ENCODE data around the gene RHBDL1. TPM values are rescaled to one million over a fixed set of nuclear protein-coding genes. Genes with fewer than 3 reads are reported as not detected.

The RHBDL1 gene
- total and polyA plus RNA-seq, 2 experiments from 2014 or later = 8.4 to 10.1 TPM

- TF ChIP-seq ZNF331 (CRISPR knock-in tag; IDR thresholded peaks at IDR 0.05; ENCODE audit: low read depth) (no peak), REST (IDR thresholded peaks at IDR 0.05; ENCODE audit: unreplicated experiment) (no peak), CREB1 (CRISPR knock-in tag; IDR thresholded peaks at IDR 0.05; ENCODE audit: low read depth) (no peak), CTCF (conservative IDR thresholded peaks at IDR 0.05; ENCODE audit: low read depth in 2 of 2) (no peak), POLR2AphosphoS5 (IDR thresholded peaks at IDR 0.05; ENCODE audit: low read depth) (no peak), JUNB (IDR thresholded peaks at IDR 0.05; ENCODE audit: unreplicated experiment) (no peak), NANOG (IDR thresholded peaks at IDR 0.05; ENCODE audit: borderline replicate concordance) (no peak), ZNF114 (CRISPR knock-in tag; IDR thresholded peaks at IDR 0.05) (no peak), EZH2 (IDR thresholded peaks at IDR 0.05; ENCODE audit: low read depth, unreplicated experiment) (no peak)
- TF ChIP-seq, protein P1, sequence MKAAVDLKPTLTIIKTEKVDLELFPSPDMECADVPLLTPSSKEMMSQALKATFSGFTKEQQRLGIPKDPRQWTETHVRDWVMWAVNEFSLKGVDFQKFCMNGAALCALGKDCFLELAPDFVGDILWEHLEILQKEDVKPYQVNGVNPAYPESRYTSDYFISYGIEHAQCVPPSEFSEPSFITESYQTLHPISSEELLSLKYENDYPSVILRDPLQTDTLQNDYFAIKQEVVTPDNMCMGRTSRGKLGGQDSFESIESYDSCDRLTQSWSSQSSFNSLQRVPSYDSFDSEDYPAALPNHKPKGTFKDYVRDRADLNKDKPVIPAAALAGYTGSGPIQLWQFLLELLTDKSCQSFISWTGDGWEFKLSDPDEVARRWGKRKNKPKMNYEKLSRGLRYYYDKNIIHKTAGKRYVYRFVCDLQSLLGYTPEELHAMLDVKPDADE (IDR thresholded peaks at IDR 0.05) = no peak
- TF ChIP-seq, protein P2, sequence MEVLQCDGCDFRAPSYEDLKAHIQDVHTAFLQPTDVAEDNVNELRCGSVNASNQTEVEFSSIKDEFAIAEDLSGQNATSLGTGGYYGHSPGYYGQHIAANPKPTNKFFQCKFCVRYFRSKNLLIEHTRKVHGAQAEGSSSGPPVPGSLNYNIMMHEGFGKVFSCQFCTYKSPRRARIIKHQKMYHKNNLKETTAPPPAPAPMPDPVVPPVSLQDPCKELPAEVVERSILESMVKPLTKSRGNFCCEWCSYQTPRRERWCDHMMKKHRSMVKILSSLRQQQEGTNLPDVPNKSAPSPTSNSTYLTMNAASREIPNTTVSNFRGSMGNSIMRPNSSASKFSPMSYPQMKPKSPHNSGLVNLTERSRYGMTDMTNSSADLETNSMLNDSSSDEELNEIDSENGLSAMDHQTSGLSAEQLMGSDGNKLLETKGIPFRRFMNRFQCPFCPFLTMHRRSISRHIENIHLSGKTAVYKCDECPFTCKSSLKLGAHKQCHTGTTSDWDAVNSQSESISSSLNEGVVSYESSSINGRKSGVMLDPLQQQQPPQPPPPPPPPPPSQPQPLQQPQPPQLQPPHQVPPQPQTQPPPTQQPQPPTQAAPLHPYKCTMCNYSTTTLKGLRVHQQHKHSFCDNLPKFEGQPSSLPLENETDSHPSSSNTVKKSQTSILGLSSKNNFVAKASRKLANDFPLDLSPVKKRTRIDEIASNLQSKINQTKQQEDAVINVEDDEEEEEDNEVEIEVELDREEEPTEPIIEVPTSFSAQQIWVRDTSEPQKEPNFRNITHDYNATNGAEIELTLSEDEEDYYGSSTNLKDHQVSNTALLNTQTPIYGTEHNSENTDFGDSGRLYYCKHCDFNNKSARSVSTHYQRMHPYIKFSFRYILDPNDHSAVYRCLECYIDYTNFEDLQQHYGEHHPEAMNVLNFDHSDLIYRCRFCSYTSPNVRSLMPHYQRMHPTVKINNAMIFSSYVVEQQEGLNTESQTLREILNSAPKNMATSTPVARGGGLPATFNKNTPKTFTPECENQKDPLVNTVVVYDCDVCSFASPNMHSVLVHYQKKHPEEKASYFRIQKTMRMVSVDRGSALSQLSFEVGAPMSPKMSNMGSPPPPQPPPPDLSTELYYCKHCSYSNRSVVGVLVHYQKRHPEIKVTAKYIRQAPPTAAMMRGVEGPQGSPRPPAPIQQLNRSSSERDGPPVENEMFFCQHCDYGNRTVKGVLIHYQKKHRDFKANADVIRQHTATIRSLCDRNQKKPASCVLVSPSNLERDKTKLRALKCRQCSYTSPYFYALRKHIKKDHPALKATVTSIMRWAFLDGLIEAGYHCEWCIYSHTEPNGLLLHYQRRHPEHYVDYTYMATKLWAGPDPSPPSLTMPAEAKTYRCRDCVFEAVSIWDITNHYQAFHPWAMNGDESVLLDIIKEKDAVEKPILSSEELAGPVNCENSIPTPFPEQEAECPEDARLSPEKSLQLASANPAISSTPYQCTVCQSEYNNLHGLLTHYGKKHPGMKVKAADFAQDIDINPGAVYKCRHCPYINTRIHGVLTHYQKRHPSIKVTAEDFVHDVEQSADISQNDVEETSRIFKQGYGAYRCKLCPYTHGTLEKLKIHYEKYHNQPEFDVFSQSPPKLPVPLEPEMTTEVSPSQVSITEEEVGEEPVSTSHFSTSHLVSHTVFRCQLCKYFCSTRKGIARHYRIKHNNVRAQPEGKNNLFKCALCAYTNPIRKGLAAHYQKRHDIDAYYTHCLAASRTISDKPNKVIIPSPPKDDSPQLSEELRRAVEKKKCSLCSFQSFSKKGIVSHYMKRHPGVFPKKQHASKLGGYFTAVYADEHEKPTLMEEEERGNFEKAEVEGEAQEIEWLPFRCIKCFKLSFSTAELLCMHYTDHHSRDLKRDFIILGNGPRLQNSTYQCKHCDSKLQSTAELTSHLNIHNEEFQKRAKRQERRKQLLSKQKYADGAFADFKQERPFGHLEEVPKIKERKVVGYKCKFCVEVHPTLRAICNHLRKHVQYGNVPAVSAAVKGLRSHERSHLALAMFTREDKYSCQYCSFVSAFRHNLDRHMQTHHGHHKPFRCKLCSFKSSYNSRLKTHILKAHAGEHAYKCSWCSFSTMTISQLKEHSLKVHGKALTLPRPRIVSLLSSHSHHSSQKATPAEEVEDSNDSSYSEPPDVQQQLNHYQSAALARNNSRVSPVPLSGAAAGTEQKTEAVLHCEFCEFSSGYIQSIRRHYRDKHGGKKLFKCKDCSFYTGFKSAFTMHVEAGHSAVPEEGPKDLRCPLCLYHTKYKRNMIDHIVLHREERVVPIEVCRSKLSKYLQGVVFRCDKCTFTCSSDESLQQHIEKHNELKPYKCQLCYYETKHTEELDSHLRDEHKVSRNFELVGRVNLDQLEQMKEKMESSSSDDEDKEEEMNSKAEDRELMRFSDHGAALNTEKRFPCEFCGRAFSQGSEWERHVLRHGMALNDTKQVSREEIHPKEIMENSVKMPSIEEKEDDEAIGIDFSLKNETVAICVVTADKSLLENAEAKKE (CRISPR knock-in tag; IDR thresholded peaks at IDR 0.05) = no peak
- ATAC-seq (no peak), DNase-seq (ENCODE audit: low spot score) (no peak)
- no peak overlapping the region for H3K27ac Mint-ChIP-seq
- Histone ChIP-seq H3K27me3 (ENCODE audit: insufficient read depth) (peaks cover 70% of the 10 kb centered on the region), H3K79me2 (replicated peaks; ENCODE audit: insufficient read depth) (no peaks in the 10 kb centered on the region), H3K9me2 (ENCODE audit: insufficient read depth) (no peaks in the 10 kb centered on the region), H3K4me2 (no peak overlapping the region), H3K27ac (ENCODE audit: low read depth) (no peak overlapping the region), H3F3A (replicated peaks; ENCODE audit: low read depth) (0 out of 2 replicates have a peak, but pooled peaks cover 6% of the 10 kb centered on the region), H3K4me1 (ENCODE audit: insufficient read depth) (no peaks in the 10 kb centered on the region), H4K20me1 (replicated peaks; ENCODE audit: insufficient read depth) (no peaks in the 10 kb centered on the region), H2AFZ (no peak overlapping the region), H3K4me3 (no peak overlapping the region), H3K36me3 (ENCODE audit: insufficient read depth) (no peaks in the 10 kb centered on the region)
- no peak overlapping the region for H3K4me3 Mint-ChIP-seq
- no peaks in the 10 kb centered on the region for H3K36me3 Mint-ChIP-seq (ENCODE audit: low read depth)
- peaks cover 59% of the 10 kb centered on the region for H3K27me3 Mint-ChIP-seq (ENCODE audit: insufficient read depth, low read depth, poor library complexity)
- H3K4me1 Mint-ChIP-seq = no peaks in the 10 kb centered on the region; the same call in 2 of the 3 replicates
- peaks cover 4% of the 10 kb centered on the region; the same call in 1 of the 3 replicates for H3K9me3 Mint-ChIP-seq
Observed at GRCh38 chr16:708959-709358, 33.5 kb downstream of the RHBDL1 start.
